SK-N-SH (cell line): ENCODE measurements around the gene ITIH1. TPM values are rescaled to one million over a fixed set of nuclear protein-coding genes. Genes with fewer than 3 reads are reported as not detected.

ENCODE experiments used
- CTCF ChIA-PET: fragments of 300-600, 350-600 bp; formaldehyde crosslinking; extraction: SDS; loops from one replicate; lab custom pipeline; 2021; lab: Yijun Ruan, JAX
- POLR2A ChIA-PET: fragments of 350-600 bp; sonication (Branson Sonifier 250); formaldehyde crosslinking; extraction: SDS; loops from one replicate; lab custom pipeline; 2020; ENCODE audit warnings: antibody characterized with exemption, inconsistent platforms; lab: Yijun Ruan, JAX
- DNase-seq: peaks from one replicate; pipeline ENCODE4 v3.0.0; 2012
- H2AFZ ChIP-seq: fragments of 200-600 bp; sonication (generic); 2 replicates; pipeline ENCODE4 v1.8.1; 2016; ENCODE audit warnings: antibody characterized with exemption, mild to moderate bottlenecking, low read depth
- H3F3A ChIP-seq: fragments of 200-600 bp; sonication (generic); replicated peaks from 2 replicates; pipeline ENCODE3; 2016; ENCODE audit warnings: antibody characterized with exemption, mild to moderate bottlenecking; ENCODE audit not compliant: insufficient read depth
- H3K27ac ChIP-seq, 2 experiments: fragments of 200-500 bp in 1 of 2; fragments of 200-600 bp in 1 of 2; sonication (Bioruptor generic) in 1 of 2; sonication (generic), shearing (Covaris generic) in 1 of 2; 2 replicates each; pipeline versions ENCODE4 v1.5.1 to v1.6.1; 2014 to 2016; ENCODE audit warnings: low read depth in 2 of 2, inconsistent platforms in 1 of 2, low read length in 1 of 2, mild to moderate bottlenecking in 1 of 2, mixed read lengths in 1 of 2
- H3K27me3 ChIP-seq: fragments of 200-600 bp; sonication (generic), shearing (Covaris generic); 2 replicates; pipeline ENCODE4 v1.6.1; 2016; ENCODE audit warnings: mixed run types; ENCODE audit not compliant: insufficient read depth
- H3K36me3 ChIP-seq, 2 experiments: fragments of 200-500 bp in 1 of 2; fragments of 200-600 bp in 1 of 2; sonication (Bioruptor generic) in 1 of 2; sonication (generic) in 1 of 2; replicated peaks in 1 of 2; 2 replicates each; pipeline versions ENCODE3 to v1.5.1; 2014 to 2016; ENCODE audit warnings: low read length in 1 of 2, mild to moderate bottlenecking in 1 of 2; ENCODE audit not compliant: insufficient read depth in 2 of 2, control insufficient read depth in 1 of 2
- H3K4me1 ChIP-seq, 2 experiments: fragments of 200-500 bp in 1 of 2; fragments of 200-600 bp in 1 of 2; sonication (Bioruptor generic) in 1 of 2; sonication (generic), shearing (Covaris generic) in 1 of 2; 2 replicates each; pipeline versions ENCODE4 v1.5.1 to v1.6.1; 2014 to 2016; ENCODE audit warnings: low read depth in 1 of 2, low read length in 1 of 2, mixed run types in 1 of 2; ENCODE audit not compliant: insufficient read depth in 2 of 2, control insufficient read depth in 1 of 2
- H3K4me2 ChIP-seq: fragments of 200-600 bp; sonication (generic), shearing (Covaris generic); 2 replicates; pipeline ENCODE4 v1.6.1; 2017; ENCODE audit warnings: mixed run types
- H3K4me3 ChIP-seq, 2 experiments: fragments of 200-500 bp in 1 of 2; fragments of 200-600 bp in 1 of 2; sonication (Bioruptor generic) in 1 of 2; sonication (generic), shearing (Covaris generic) in 1 of 2; 2 replicates each; pipeline versions ENCODE4 v1.5.1 to v1.8.1; 2014 to 2016; ENCODE audit warnings: low read depth in 2 of 2, inconsistent platforms in 1 of 2, low read length in 1 of 2, mild to moderate bottlenecking in 1 of 2, mixed read lengths in 1 of 2, moderate library complexity in 1 of 2
- H3K79me2 ChIP-seq: fragments of 200-600 bp; sonication (generic); 2 replicates; pipeline ENCODE4 v1.8.1; 2017; ENCODE audit warnings: mild to moderate bottlenecking; ENCODE audit not compliant: insufficient read depth
- H3K9ac ChIP-seq: fragments of 200-600 bp; sonication (generic); 2 replicates; pipeline ENCODE4 v1.6.1; 2017; ENCODE audit warnings: mixed run types
- H3K9me2 ChIP-seq: fragments of 200-600 bp; sonication (generic); 2 replicates; pipeline ENCODE4 v1.6.1; 2017; ENCODE audit warnings: mixed run types
- H3K9me3 ChIP-seq: fragments of 200-600 bp; sonication (generic); 2 replicates; pipeline ENCODE4 v1.6.1; 2017; ENCODE audit warnings: mixed run types, mild to moderate bottlenecking, moderate library complexity
- H4K20me1 ChIP-seq: fragments of 200-600 bp; sonication (generic); 2 replicates; pipeline ENCODE4 v1.6.1; 2017; ENCODE audit warnings: mild to moderate bottlenecking, mixed run types; ENCODE audit not compliant: insufficient read depth
- CHD2 ChIP-seq: fragments of 150-350 bp; IDR thresholded peaks from 2 replicates; pipeline ENCODE4 v1.6.1; 2018; ENCODE audit warnings: low read length; ENCODE audit not compliant: partially characterized antibody
- ELF1 ChIP-seq: IDR thresholded peaks from 2 replicates; pipeline ENCODE4 v1.4.0; 2012
- EZH2phosphoT487 ChIP-seq: fragments of 200-600 bp; sonication (generic); IDR thresholded peaks from 2 replicates; pipeline ENCODE4 v1.6.1; 2017; ENCODE audit warnings: low read depth, mixed run types, mild to moderate bottlenecking, antibody characterized with exemption, moderate library complexity, borderline replicate concordance
- FOXJ3 ChIP-seq: sonication (generic); formaldehyde crosslinking; IDR thresholded peaks from 2 replicates; pipeline ENCODE4 v1.5.1; 2020; ENCODE audit warnings: mild to moderate bottlenecking, missing genetic modification reagents
- FOXM1 ChIP-seq: IDR thresholded peaks from 2 replicates; pipeline ENCODE4 v1.4.0; 2012; ENCODE audit warnings: low read depth, mild to moderate bottlenecking
- MAX ChIP-seq: IDR thresholded peaks from 2 replicates; pipeline ENCODE4 v1.4.0; 2012; ENCODE audit warnings: low read depth
- MEF2A ChIP-seq: IDR thresholded peaks from 2 replicates; pipeline ENCODE4 v1.4.0; 2012; ENCODE audit warnings: low read depth, borderline replicate concordance
- NFIC ChIP-seq: IDR thresholded peaks from 2 replicates; pipeline ENCODE4 v1.4.0; 2012; ENCODE audit warnings: borderline replicate concordance
- RCOR1 ChIP-seq: fragments of 150-350 bp; IDR thresholded peaks from 2 replicates; pipeline ENCODE4 v1.6.1; 2017; ENCODE audit warnings: antibody characterized with exemption, low read length
- REST ChIP-seq: IDR thresholded peaks from 2 replicates; pipeline ENCODE4 v1.6.1; 2012; ENCODE audit warnings: mild to moderate bottlenecking, low read depth, low read length, moderate library complexity
- SIN3A ChIP-seq: IDR thresholded peaks from 2 replicates; pipeline ENCODE4 v1.6.1; 2012; ENCODE audit warnings: low read depth, mild to moderate bottlenecking, low read length, moderate library complexity, borderline replicate concordance
- USF2 ChIP-seq: fragments of 150-350 bp; IDR thresholded peaks from 2 replicates; pipeline ENCODE4 v1.6.1; 2017; ENCODE audit warnings: antibody characterized with exemption, low read length, low read depth, borderline replicate concordance
- WGBS: methylation state at CpG from one replicate; pipeline ENCODE4 v1.1.6; 2017; ENCODE audit warnings: low lambda C conversion rate; 5-methylcytosine and 5-hydroxymethylcytosine counted together
- polyA plus RNA-seq, 3 experiments: library from polyadenylated mRNA; depleted of rRNA; stranded (reverse); fragments of >200 nt; gene quantifications; 2 replicates each; pipeline ENCODE4 v1.2.3, GENCODE V29; 2012

The ITIH1 gene
- polyA plus RNA-seq, 1 of the 3 experiments (the other 2 are of a cell fraction) = not detected

GRCh38 chr3:52771702-52772101 lies 5.7 kb upstream of the ITIH1 start:
- H3K4me2 ChIP-seq = 0 out of 2 replicates have a peak overlapping the region, but pooled peaks have one; percentile 87
- ChIA-PET POLR2A (interaction anchor here (0.6 to 0.7 kb wide), 2 partner anchors 24 to 34 kb away, joined by 3 to 4 read pairs; no protein-coding TSS in a partner anchor), CTCF (no interaction called here)

GRCh38 chr3:52773361-52774065 lies 3.9 kb upstream of the ITIH1 start:
- H4K20me1 ChIP-seq = no peaks in the 10 kb centered on the region
- H3K27ac ChIP-seq = no peak overlapping the region
- CTCF ChIA-PET = no interaction called here
- H3K4me3 ChIP-seq = no peak overlapping the region
- no peak overlapping the region for H3K9ac ChIP-seq
- no peaks in the 10 kb centered on the region for H3K36me3 ChIP-seq
- no peaks in the 10 kb centered on the region for H3K9me2 ChIP-seq
- H3K9me3 ChIP-seq = no peaks in the 10 kb centered on the region
- no peak overlapping the region for H3K4me2 ChIP-seq
- no peaks in the 10 kb centered on the region for H3F3A ChIP-seq
- no peak for DNase-seq
- TF ChIP-seq NFIC = no peak
- no peak for TF ChIP-seq MEF2A
- TF ChIP-seq ELF1 = no peak
- TF ChIP-seq MAX = no peak
- TF ChIP-seq REST = no peak
- no peak for TF ChIP-seq USF2
- TF ChIP-seq CHD2 = no peak
- no peak for TF ChIP-seq SIN3A
- TF ChIP-seq RCOR1 = no peak
- TF ChIP-seq FOXJ3 = no peak
- TF ChIP-seq FOXM1 = no peak
- 90% methylated on average over 12 of the region's 13 CpGs for WGBS
- H3K79me2 ChIP-seq = peaks cover 18% of the 10 kb centered on the region
- H3K27me3 ChIP-seq = no peaks in the 10 kb centered on the region
- peaks cover 0 to 17% of the 10 kb centered on the region in 2 experiments; a peak in 2 of 4 replicates for H3K4me1 ChIP-seq
- POLR2A ChIA-PET = interaction anchor here (0.7 kb wide), 1 partner anchor 32 kb away, joined by 3 read pairs; no protein-coding TSS in a partner anchor
- H2AFZ ChIP-seq = no peak overlapping the region

More at GRCh38 chr3:52771702-52772101, 5.7 kb upstream of the ITIH1 start:
- Histone ChIP-seq H3K27me3 (no peaks in the 10 kb centered on the region), H3F3A (no peaks in the 10 kb centered on the region), H3K27ac (no peak overlapping the region), H2AFZ (peak overlapping the region; percentile 95; the same call in 1 of the 2 replicates), H3K36me3 (peaks cover 4 to 7% of the 10 kb centered on the region in 2 experiments), H4K20me1 (no peaks in the 10 kb centered on the region), H3K4me1 (peaks cover 0 to 17% of the 10 kb centered on the region in 2 experiments; a peak in 2 of 4 replicates), H3K9me2 (no peaks in the 10 kb centered on the region), H3K9ac (no peak overlapping the region), H3K9me3 (no peaks in the 10 kb centered on the region), H3K4me3 (no peak overlapping the region), H3K79me2 (peaks cover 29% of the 10 kb centered on the region)
- WGBS = 96% methylated on average over 10 of the region's 10 CpGs
- TF ChIP-seq EZH2phosphoT487 = no peak
- no peak for DNase-seq
